ENCODE data around the gene TPST2. TPM values are rescaled to one million over a fixed set of nuclear protein-coding genes. Genes with fewer than 3 reads are reported as not detected.

The TPST2 gene
- total and polyA plus RNA-seq, 9 of the 15 experiments (the other 6 are each of a cell fraction or from before 2014, with no cell fraction given): 14.2 to 123 (median 60.1) TPM

GRCh38 chr22:26483439-26484359 is 106.2 kb downstream of the TPST2 start, which contains the start of the genes HPS4 and SRRD (continued):
- TF ChIP-seq, protein P1, sequence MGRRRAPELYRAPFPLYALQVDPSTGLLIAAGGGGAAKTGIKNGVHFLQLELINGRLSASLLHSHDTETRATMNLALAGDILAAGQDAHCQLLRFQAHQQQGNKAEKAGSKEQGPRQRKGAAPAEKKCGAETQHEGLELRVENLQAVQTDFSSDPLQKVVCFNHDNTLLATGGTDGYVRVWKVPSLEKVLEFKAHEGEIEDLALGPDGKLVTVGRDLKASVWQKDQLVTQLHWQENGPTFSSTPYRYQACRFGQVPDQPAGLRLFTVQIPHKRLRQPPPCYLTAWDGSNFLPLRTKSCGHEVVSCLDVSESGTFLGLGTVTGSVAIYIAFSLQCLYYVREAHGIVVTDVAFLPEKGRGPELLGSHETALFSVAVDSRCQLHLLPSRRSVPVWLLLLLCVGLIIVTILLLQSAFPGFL (CRISPR knock-in tag; IDR thresholded peaks at IDR 0.05): no peak
- no peak for TF ChIP-seq RUNX1 (IDR thresholded peaks at IDR 0.05; ENCODE audit: low read depth)
- no peak for TF ChIP-seq ZNF695 (CRISPR knock-in tag; IDR thresholded peaks at IDR 0.05)

GRCh38 chr22:26483043-26483438 is 106.9 kb downstream of the TPST2 start:
- Histone ChIP-seq H3K9ac (ENCODE audit: insufficient read depth in 1 of 2, low read depth in 2 of 2, low read length in 2 of 2) (peak overlapping the region; percentile 71 to 96), H3K36me3 (ENCODE audit: control insufficient read depth, insufficient read depth, low read length) (peaks cover 36% of the 10 kb centered on the region; the same call in 2 of the 3 replicates), H3K4me2 (ENCODE audit: insufficient read depth, low read length) (peak overlapping the region; percentile 97), H3K27me3 (ENCODE audit: control insufficient read depth in 2 of 2, insufficient read depth in 2 of 2, low read length in 2 of 2) (no peaks in the 10 kb centered on the region), H4K20me1 (replicated peaks; ENCODE audit: control insufficient read depth, insufficient read depth, low read length) (no peaks in the 10 kb centered on the region), H3K27ac (ENCODE audit: extremely low read depth, low read depth, low read length) (peak overlapping the region; percentile 86), H3K9me3 (replicated peaks; ENCODE audit: control insufficient read depth, insufficient read depth, low read depth, low read length) (no peaks in the 10 kb centered on the region), H3K4me1 (replicated peaks in 1 of 2; ENCODE audit: control insufficient read depth in 2 of 2, insufficient read depth in 2 of 2, low read length in 2 of 2) (peaks cover 14 to 40% of the 10 kb centered on the region in 2 experiments; a peak in 4 of 5 replicates), H2AFZ (ENCODE audit: low read depth, low read length) (peak overlapping the region; percentile 70; the same call in 1 of the 2 replicates), H3K9me1 (ENCODE audit: control insufficient read depth, insufficient read depth, low read length) (no peaks in the 10 kb centered on the region), H3K4me3 (peak overlapping the region; percentile 89), H3K79me2 (ENCODE audit: control insufficient read depth, insufficient read depth, low read length) (peaks cover 91% of the 10 kb centered on the region)
- no TSS peak for BruUV-seq (replicated peaks)
- intact Hi-C loops (cut with micrococcal nuclease): loop anchor here (10.0 kb wide), 1 partner anchor 102 kb away; no protein-coding TSS in a partner anchor
- POLR2A ChIA-PET: interaction anchor here (0.6 to 4.5 kb wide), 7 partner anchors 10 to 190 kb away, joined by 3 to 35 read pairs (median 4); partner anchors contain the start of gene TFIP11
- in situ Hi-C loops (cut with MboI): no loop called here
- peak; percentile 12 for ATAC-seq
- FAIRE-seq: no peak
- DNase-seq (ENCODE audit: extremely low read depth in 1 of 4, low spot score in 3 of 4): peak in 1 of 4 experiments; percentile 17
- CTCF ChIA-PET (ENCODE audit: low intra/inter-chr PET ratio): no interaction called here
- 1% methylated on average over 6 of the region's 7 CpGs for WGBS (ENCODE audit: insufficient coverage, low coverage, missing lambda C conversion rate)
- no peak for TF ChIP-seq RBM39 (optimal IDR thresholded peaks at IDR 0.05; ENCODE audit: low read depth, low read length)
- no peak for TF ChIP-seq ZNF764 (CRISPR knock-in tag; IDR thresholded peaks at IDR 0.05; ENCODE audit: low read depth)
- TF ChIP-seq MEF2A (IDR thresholded peaks at IDR 0.05; ENCODE audit: control insufficient read depth, low read depth, low read length): no peak
- TF ChIP-seq, protein P2, sequence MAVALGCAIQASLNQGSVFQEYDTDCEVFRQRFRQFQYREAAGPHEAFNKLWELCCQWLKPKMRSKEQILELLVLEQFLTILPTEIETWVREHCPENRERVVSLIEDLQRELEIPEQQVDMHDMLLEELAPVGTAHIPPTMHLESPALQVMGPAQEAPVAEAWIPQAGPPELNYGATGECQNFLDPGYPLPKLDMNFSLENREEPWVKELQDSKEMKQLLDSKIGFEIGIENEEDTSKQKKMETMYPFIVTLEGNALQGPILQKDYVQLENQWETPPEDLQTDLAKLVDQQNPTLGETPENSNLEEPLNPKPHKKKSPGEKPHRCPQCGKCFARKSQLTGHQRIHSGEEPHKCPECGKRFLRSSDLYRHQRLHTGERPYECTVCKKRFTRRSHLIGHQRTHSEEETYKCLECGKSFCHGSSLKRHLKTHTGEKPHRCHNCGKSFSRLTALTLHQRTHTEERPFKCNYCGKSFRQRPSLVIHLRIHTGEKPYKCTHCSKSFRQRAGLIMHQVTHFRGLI (CRISPR knock-in tag; IDR thresholded peaks at IDR 0.05): no peak
- no peak for TF ChIP-seq ZBTB12 (CRISPR knock-in tag; IDR thresholded peaks at IDR 0.05)
- TF ChIP-seq BRD9 (IDR thresholded peaks at IDR 0.05; ENCODE audit: low read depth, partially characterized antibody): peak; percentile 12
- TF ChIP-seq ZNF324 (CRISPR knock-in tag; IDR thresholded peaks at IDR 0.05): no peak
